HepG2 (cell line): ENCODE measurements around the gene CDYL. TPM values are rescaled to one million over a fixed set of nuclear protein-coding genes. Genes with fewer than 3 reads are reported as not detected.

Experiments used
- DNMT1 ChIP-seq: sonication (generic); formaldehyde crosslinking; IDR thresholded peaks from 2 replicates; pipeline ENCODE4 v1.5.1; 2020; ENCODE audit warnings: mild to moderate bottlenecking, missing genetic modification reagents
- ELF3 ChIP-seq: IDR thresholded peaks from 2 replicates; pipeline ENCODE4 v1.6.1; 2016; ENCODE audit warnings: missing genetic modification reagents, missing compliant biosample characterization
- FOXO1 ChIP-seq: sonication (generic); formaldehyde crosslinking; IDR thresholded peaks from 2 replicates; pipeline ENCODE4 v1.4.0; 2020; ENCODE audit warnings: missing genetic modification reagents
- GATAD2A ChIP-seq: IDR thresholded peaks from 2 replicates; pipeline ENCODE4 v1.6.1; 2016
- KDM5B ChIP-seq: sonication (generic); formaldehyde crosslinking; IDR thresholded peaks from 2 replicates; pipeline ENCODE4 v1.4.0; 2020; ENCODE audit warnings: missing genetic modification reagents, mild to moderate bottlenecking, borderline replicate concordance
- MZF1 ChIP-seq: sonication (generic); formaldehyde crosslinking; IDR thresholded peaks from 2 replicates; pipeline ENCODE4 v1.8.1; 2023; ENCODE audit warnings: mild to moderate bottlenecking, missing genetic modification reagents, borderline replicate concordance
- NPAS2 ChIP-seq: sonication (generic); formaldehyde crosslinking; IDR thresholded peaks from 2 replicates; pipeline ENCODE4 v1.8.0; 2022; ENCODE audit warnings: mild to moderate bottlenecking, missing genetic modification reagents, borderline replicate concordance
- RARA ChIP-seq: IDR thresholded peaks from 2 replicates; pipeline ENCODE4 v1.6.1; 2016; ENCODE audit warnings: missing genetic modification reagents, missing compliant biosample characterization
- RCOR2 ChIP-seq: IDR thresholded peaks from 2 replicates; pipeline ENCODE4 v1.6.1; 2016; ENCODE audit warnings: missing biosample characterization, missing genetic modification reagents
- RNF2 ChIP-seq: fragments of 450-650 bp; conservative IDR thresholded peaks from 2 replicates; pipeline ENCODE4 v1.6.1; 2016; ENCODE audit warnings: low read depth
- SAFB2 ChIP-seq: sonication (generic); formaldehyde crosslinking; IDR thresholded peaks from 2 replicates; pipeline ENCODE4 v1.5.1; 2020; ENCODE audit warnings: missing genetic modification reagents, low read depth, mild to moderate bottlenecking, borderline replicate concordance
- SRSF4 ChIP-seq: fragments of 200-400 bp; formaldehyde crosslinking; IDR thresholded peaks from one replicate; pipeline ENCODE4 v1.6.1; 2018; ENCODE audit warnings: mild to moderate bottlenecking, low read depth, low read length, moderate library complexity; ENCODE audit not compliant: poor library complexity, severe bottlenecking
- TBX2 ChIP-seq: sonication (generic); formaldehyde crosslinking; IDR thresholded peaks from 2 replicates; pipeline ENCODE4 v1.5.0; 2020; ENCODE audit warnings: missing genetic modification reagents, mild to moderate bottlenecking, borderline replicate concordance
- TFDP2 ChIP-seq: sonication (generic); formaldehyde crosslinking; IDR thresholded peaks from 2 replicates; pipeline ENCODE4 v1.4.0; 2020; ENCODE audit warnings: missing genetic modification reagents
- ZBTB39 ChIP-seq: sonication (generic); formaldehyde crosslinking; IDR thresholded peaks from 2 replicates; pipeline ENCODE4 v1.5.0; 2020; ENCODE audit warnings: missing genetic modification reagents
- ZHX2 ChIP-seq, 2 experiments: sonication (generic) in 1 of 2; formaldehyde crosslinking in 1 of 2; IDR thresholded peaks; 2 replicates each; pipeline versions ENCODE4 v1.6.1 to v1.9.0; 2014 to 2022; ENCODE audit warnings: antibody characterized with exemption in 1 of 2, borderline replicate concordance in 1 of 2, inconsistent platforms in 1 of 2, low read depth in 1 of 2, missing genetic modification reagents in 1 of 2
- ZNF235 ChIP-seq: sonication (generic); formaldehyde crosslinking; IDR thresholded peaks from 2 replicates; pipeline ENCODE4 v1.8.1; 2023; ENCODE audit warnings: mild to moderate bottlenecking, missing genetic modification reagents, borderline replicate concordance
- ZNF567 ChIP-seq: sonication (generic); formaldehyde crosslinking; IDR thresholded peaks from 2 replicates; pipeline ENCODE4 v1.8.1; 2023; ENCODE audit warnings: mild to moderate bottlenecking, missing genetic modification reagents, borderline replicate concordance
- ZNF710 ChIP-seq: sonication (generic); formaldehyde crosslinking; IDR thresholded peaks from 2 replicates; pipeline ENCODE4 v1.5.0; 2020; ENCODE audit warnings: mild to moderate bottlenecking, missing genetic modification reagents, borderline replicate concordance
- polyA plus RNA-seq, 8 experiments: library from polyadenylated mRNA; depleted of rRNA in 3 of 8; stranded (reverse) in 7 of 8; unstranded in 1 of 8; fragments of >200 nt; fragmentation: Illumina TruSeq in 4 of 8; extraction: Trizol in 4 of 8; gene quantifications; 2 replicates each; pipeline versions ENCODE4 v1.2.1 to v1.2.3, GENCODE V29; 2011 to 2016; ENCODE audit warnings: low read depth in 4 of 8, missing spikeins in 1 of 8, mixed read lengths in 1 of 8; ENCODE audit not compliant: insufficient read depth in 1 of 8
- total RNA-seq, 5 experiments: library from RNA; depleted of rRNA; stranded (reverse); fragments of >200 nt; fragmentation: Illumina TruSeq; extraction: Trizol; gene quantifications; 2 replicates each; pipeline ENCODE4 v1.2.3, GENCODE V29; 2016; ENCODE audit warnings: low read depth in 1 of 5

Gene CDYL
- total and polyA plus RNA-seq, 2 of the 13 experiments (the other 11 are each of a cell fraction or from before 2014, with no cell fraction given): 22.8 to 105 TPM

GRCh38 chr6:4983322-4983721 is 207.1 kb downstream of the CDYL start (continued):
- TF ChIP-seq ZHX2 (IDR thresholded peaks at IDR 0.05; ENCODE audit: low read depth) (no peak), ZHX2 (CRISPR knock-in tag; IDR thresholded peaks at IDR 0.05; ENCODE audit: borderline replicate concordance) (no peak), RCOR2 (CRISPR knock-in tag) (no peak), RARA (0 out of 2 replicates have a peak, but pooled peaks have one; percentile 9), ZNF710 (CRISPR knock-in tag) (no peak), KDM5B (CRISPR knock-in tag) (no peak), MZF1 (CRISPR knock-in tag) (no peak), SAFB2 (CRISPR knock-in tag) (0 out of 2 replicates have a peak, but pooled peaks have one; percentile 27), ZBTB39 (CRISPR knock-in tag) (no peak), ZNF567 (CRISPR knock-in tag) (no peak), TBX2 (CRISPR knock-in tag) (no peak), ZNF235 (CRISPR knock-in tag) (no peak), TFDP2 (no peak), RNF2 (no peak), DNMT1 (CRISPR knock-in tag) (no peak), NPAS2 (CRISPR knock-in tag) (no peak), GATAD2A (CRISPR knock-in tag) (0 out of 2 replicates have a peak, but pooled peaks have one; percentile 25), SRSF4 (no peak), FOXO1 (CRISPR knock-in tag) (no peak), ELF3 (CRISPR knock-in tag) (0 out of 2 replicates have a peak, but pooled peaks have one; percentile 22)
